Spleen (tissue), 11 donors: ENCODE measurements around the gene CEP112. TPM values are rescaled to one million over a fixed set of nuclear protein-coding genes. Genes with fewer than 3 reads are reported as not detected.

ENCODE experiments used
- DNase-seq: peaks from one replicate; pipeline ENCODE4 v3.0.0-alpha.2; 2020
- H3K27ac ChIP-seq, 8 donors: fragments of 200-600 bp; sonication (generic) in 7 of 8; 1 replicate in 4 of 8; 2 replicates in 4 of 8; pipeline versions ENCODE4 v1.5.0 to v1.8.0; 2016 to 2021; ENCODE audit warnings: inconsistent platforms in 4 of 8, mild to moderate bottlenecking in 4 of 8, moderate library complexity in 1 of 8
- H3K27me3 ChIP-seq, 7 donors: fragments of 200-600 bp; sonication (generic) in 6 of 7; replicated peaks in 1 of 7; 1 replicate in 4 of 7; 2 replicates in 3 of 7; pipeline versions ENCODE4 v1.5.0 to v1.8.0; 2016 to 2021; ENCODE audit warnings: inconsistent platforms in 3 of 7, mild to moderate bottlenecking in 1 of 7
- H3K36me3 ChIP-seq, 6 donors: fragments of 200-600 bp; sonication (generic) in 5 of 6; 1 replicate in 4 of 6; 2 replicates in 2 of 6; pipeline versions ENCODE4 v1.5.0 to v1.8.0; 2016 to 2021; ENCODE audit warnings: inconsistent platforms in 2 of 6
- H3K4me1 ChIP-seq, 6 donors: fragments of 200-600 bp; sonication (generic) in 5 of 6; 1 replicate in 3 of 6; 2 replicates in 3 of 6; pipeline versions ENCODE4 v1.5.0 to v1.8.0; 2016 to 2021; ENCODE audit warnings: inconsistent platforms in 3 of 6
- H3K4me3 ChIP-seq, 8 donors: fragments of 200-600 bp; sonication (generic) in 7 of 8; 1 replicate in 4 of 8; 2 replicates in 4 of 8; pipeline versions ENCODE4 v1.5.0 to v1.8.0; 2016 to 2021; ENCODE audit warnings: inconsistent platforms in 4 of 8, mild to moderate bottlenecking in 4 of 8, moderate library complexity in 2 of 8
- H3K9me3 ChIP-seq, 8 donors: fragments of 200-600 bp; sonication (generic) in 7 of 8; 1 replicate in 4 of 8; 2 replicates in 4 of 8; pipeline versions ENCODE4 v1.5.0 to v1.8.0; 2016 to 2021; ENCODE audit warnings: inconsistent platforms in 4 of 8
- CTCF ChIP-seq, 11 experiments: fragments of 200-600 bp in 7 of 11; fragments of 450-650 bp in 4 of 11; sonication (generic) in 4 of 11; IDR thresholded peaks in 8 of 11; conservative IDR thresholded peaks in 3 of 11; 1 replicate in 7 of 11; 2 replicates in 4 of 11; pipeline versions ENCODE4 v1.4.0 to v1.8.0; 2016 to 2021; ENCODE audit warnings: antibody characterized with exemption in 11 of 11, inconsistent platforms in 4 of 11, mild to moderate bottlenecking in 1 of 11
- POLR2A ChIP-seq, 3 donors: fragments of 450-650 bp; IDR thresholded peaks; one replicate each; pipeline ENCODE4 v1.5.1; 2017; ENCODE audit warnings: antibody characterized with exemption in 3 of 3, mild to moderate bottlenecking in 1 of 3
- POLR2AphosphoS5 ChIP-seq, 3 donors: sonication (generic); formaldehyde crosslinking; IDR thresholded peaks; one replicate each; pipeline ENCODE4 v1.5.1; 2017; ENCODE audit warnings: antibody characterized with exemption in 3 of 3
- WGBS, 5 donors: extraction: QIAGEN DNeasy Blood & Tissue Kit in 3 of 5; methylation state at CpG; one replicate each; pipeline versions ENCODE4 v1.1.5 to v1.1.7; 2013 to 2018; 5-methylcytosine and 5-hydroxymethylcytosine counted together
- intact Hi-C: fragments of 100-400 bp; cut with DNase I; formaldehyde crosslinking; loops from one replicate; pipeline ENCODE4 v1.15.0; 2023; ENCODE audit warnings: low total_unique reads
- polyA plus RNA-seq, 3 donors: library from polyadenylated mRNA; stranded (reverse); fragments of 200-250 nt; gene quantifications; one replicate each; pipeline ENCODE4 v1.2.1, GENCODE V29; 2013
- total RNA-seq, 7 donors: library from RNA; depleted of rRNA in 3 of 7; stranded (reverse); fragments of >200 nt in 3 of 7; fragmentation: NEBNext Ultra II Directional in 4 of 7; extraction: Animal tissue kit (Norgen Biotek cat#: 25700) in 4 of 7; gene quantifications; one replicate each; pipeline versions ENCODE4 v1.1.0 to v1.2.1, GENCODE V29; 2016 to 2021
- donor health status: healthy with polysubstance abuse.
- donor health status: DM: no; HTN: no; CAD: no; lungs with moderate emphysema.
- donor health status: DM: no; HTN: no; CAD: no.
- donor health status: Bipolar disorder and iron deficiency.
- donor health status: healthy.
- donor health status: DM: no; HTN: no; CAD: no.
- donor health status: DM: yes; HTN: yes; CAD: no.

CEP112 gene
- total and polyA plus RNA-seq, 10 donors = 3.1 to 31.0 (median 16.8) TPM

GRCh38 chr17:65891231-65891735, 300.6 kb downstream of the CEP112 start:
- no peak overlapping the region for H3K27ac ChIP-seq
- H3K4me3 ChIP-seq = no peak overlapping the region
- no peak for DNase-seq
- H3K36me3 ChIP-seq = no peaks in the 10 kb centered on the region
- intact Hi-C loops = no loop called here
- 91 to 98% (median 92%) methylated on average over 7 of the region's 7 CpGs for WGBS, 5 donors
- H3K4me1 ChIP-seq = no peaks in the 10 kb centered on the region
- no peak for TF ChIP-seq CTCF (IDR thresholded peaks at IDR 0.05 in 8 of 11, conservative IDR thresholded peaks at IDR 0.05 in 3 of 11)
- no peak for TF ChIP-seq POLR2AphosphoS5 (IDR thresholded peaks at IDR 0.05)
- TF ChIP-seq POLR2A (IDR thresholded peaks at IDR 0.05) = no peak
- H3K9me3 ChIP-seq = no peaks in the 10 kb centered on the region
- H3K27me3 ChIP-seq = no peaks in the 10 kb centered on the region

GRCh38 chr17:65888649-65889048, 303.3 kb downstream of the CEP112 start:
- Histone ChIP-seq H3K27me3 (no peaks in the 10 kb centered on the region), H3K9me3 (no peaks in the 10 kb centered on the region), H3K36me3 (no peaks in the 10 kb centered on the region), H3K27ac (no peak overlapping the region), H3K4me3 (no peak overlapping the region), H3K4me1 (no peaks in the 10 kb centered on the region)
- intact Hi-C loops = no loop called here
- DNase-seq = no peak
- TF ChIP-seq CTCF (IDR thresholded peaks at IDR 0.05 in 8 of 11, conservative IDR thresholded peaks at IDR 0.05 in 3 of 11) = no peak
- TF ChIP-seq POLR2AphosphoS5 (IDR thresholded peaks at IDR 0.05) = no peak
- TF ChIP-seq POLR2A (IDR thresholded peaks at IDR 0.05) = no peak
- 87 to 93% (median 91%) methylated on average over 4 of the region's 4 CpGs for WGBS, 5 donors

- no peak for TF ChIP-seq POLR2A (IDR thresholded peaks at IDR 0.05)
Observed at GRCh38 chr17:65886315-65887245, 305.4 kb downstream of the CEP112 start.

GRCh38 chr17:65885541-65886312, 306.2 kb downstream of the CEP112 start:
- Histone ChIP-seq H3K27ac (no peak overlapping the region), H3K9me3 (no peaks in the 10 kb centered on the region), H3K4me3 (no peak overlapping the region), H3K27me3 (no peaks in the 10 kb centered on the region), H3K36me3 (no peaks in the 10 kb centered on the region), H3K4me1 (no peaks in the 10 kb centered on the region)
- no peak for TF ChIP-seq CTCF (IDR thresholded peaks at IDR 0.05 in 8 of 11, conservative IDR thresholded peaks at IDR 0.05 in 3 of 11)
- no peak for TF ChIP-seq POLR2A (IDR thresholded peaks at IDR 0.05)
- no peak for TF ChIP-seq POLR2AphosphoS5 (IDR thresholded peaks at IDR 0.05)
- 78 to 87% (median 84%) methylated on average over 6 of the region's 6 CpGs for WGBS, 5 donors
- DNase-seq = no peak
- intact Hi-C loops = no loop called here

More at GRCh38 chr17:65886315-65887245, 305.4 kb downstream of the CEP112 start:
- Histone ChIP-seq H3K4me3 (no peak overlapping the region), H3K9me3 (no peaks in the 10 kb centered on the region), H3K27me3 (no peaks in the 10 kb centered on the region), H3K36me3 (no peaks in the 10 kb centered on the region), H3K4me1 (no peaks in the 10 kb centered on the region), H3K27ac (no peak overlapping the region)
- intact Hi-C loops = no loop called here
- DNase-seq = no peak
- WGBS, 5 donors = 69 to 81% (median 78%) methylated on average over 6 of the region's 6 CpGs
